Measurements from ENCODE around the gene GPER1.
"Not testable (repeated sequence)": the region's sequence is repeated elsewhere in the genome, so short reads cannot be mapped to it uniquely, and the experiment has no call there.

Gene GPER1

DNA sequence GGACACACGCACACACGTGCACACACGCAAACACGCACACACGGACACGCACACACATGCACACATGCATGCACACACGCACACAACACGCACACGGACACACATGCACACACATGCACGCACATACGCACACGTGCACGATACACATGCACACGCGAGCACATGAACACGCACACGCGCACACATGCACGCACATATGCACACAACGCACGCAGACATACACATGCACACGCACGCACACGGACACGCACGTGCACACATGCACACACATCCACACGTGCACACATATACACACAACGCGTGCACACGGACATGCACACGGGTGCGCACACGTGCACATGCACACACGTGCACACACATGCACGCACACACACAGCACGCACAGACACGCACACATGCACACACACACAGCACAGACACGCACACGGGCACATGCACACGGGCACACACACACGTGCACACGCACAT is 17.3 kb upstream of the GPER1 start:
- no peak for DNase-seq (ENCODE audit: low read depth)

DNA sequence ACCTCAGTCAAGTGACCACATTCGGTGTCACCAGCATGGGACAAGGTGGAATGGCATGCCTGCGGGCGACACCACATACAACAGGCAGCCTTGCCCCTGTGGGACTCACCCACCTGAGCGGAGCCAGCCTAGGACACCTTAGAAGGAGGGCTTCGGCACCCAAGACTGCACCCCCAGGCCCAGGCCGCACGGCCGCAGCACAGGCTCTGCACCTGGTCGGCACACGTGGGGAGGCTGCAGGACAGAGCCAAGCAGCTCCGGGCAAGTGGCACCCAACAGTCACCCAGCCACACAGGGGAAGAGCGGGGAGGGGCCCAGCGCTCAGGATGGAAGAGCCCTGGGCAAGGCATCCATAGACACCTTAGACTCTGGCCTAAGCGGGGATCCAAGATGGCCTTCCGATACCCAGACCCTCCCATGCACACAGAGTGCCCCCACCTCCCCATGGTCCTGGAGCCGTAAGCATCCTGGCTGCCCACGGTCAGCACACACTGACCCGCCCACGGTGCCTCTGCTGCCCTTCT is 16.1 kb upstream of the GPER1 start:
- no peak for DNase-seq (ENCODE audit: low read depth)

DNA sequence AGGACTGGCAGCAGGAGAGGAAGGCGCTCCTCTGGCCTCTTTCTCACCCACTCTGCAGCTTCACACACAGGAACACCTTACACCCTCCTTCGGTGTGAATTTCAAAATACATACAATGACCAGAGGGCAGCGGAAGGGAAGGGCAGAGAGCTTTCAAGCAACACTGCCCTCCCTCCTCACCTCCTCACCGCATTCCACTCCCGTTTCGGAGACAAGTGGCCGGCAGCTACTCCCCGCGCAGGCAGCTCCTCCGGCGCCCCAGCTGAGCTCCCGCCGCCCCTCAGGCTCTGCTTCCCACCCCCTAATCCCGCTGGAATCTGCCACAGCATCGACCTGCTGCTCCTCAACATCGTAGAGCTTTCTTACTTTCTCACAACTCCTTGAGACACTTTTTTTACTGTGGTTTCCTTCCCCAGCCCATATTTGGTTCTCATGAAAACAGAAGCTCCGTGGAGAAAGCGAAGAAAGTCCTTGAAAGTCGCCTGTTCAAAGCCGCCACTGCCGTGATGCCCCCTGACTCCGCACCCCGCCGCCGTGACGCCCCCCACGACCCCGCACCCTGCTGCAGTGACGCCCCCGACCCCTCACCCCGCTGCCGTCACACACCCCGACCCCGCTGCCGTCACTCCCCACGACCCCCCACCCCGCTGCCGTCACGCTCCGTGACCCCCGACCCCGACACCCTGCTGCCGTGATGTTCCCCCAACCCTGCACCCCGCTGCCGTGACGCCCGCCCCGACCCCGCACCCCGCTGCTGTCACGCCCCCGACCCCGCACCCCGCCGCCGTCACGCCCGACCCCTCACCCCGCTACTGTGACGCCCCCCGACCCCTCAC is 14.6 kb upstream of the GPER1 start:
- DNase-seq (ENCODE audit: low read depth) = no peak

- not testable (repeated sequence) for DNase-seq (ENCODE audit: low read depth)
Observed at GRCh38 chr7:1074018-1074417, 13.9 kb upstream of the GPER1 start.

DNA sequence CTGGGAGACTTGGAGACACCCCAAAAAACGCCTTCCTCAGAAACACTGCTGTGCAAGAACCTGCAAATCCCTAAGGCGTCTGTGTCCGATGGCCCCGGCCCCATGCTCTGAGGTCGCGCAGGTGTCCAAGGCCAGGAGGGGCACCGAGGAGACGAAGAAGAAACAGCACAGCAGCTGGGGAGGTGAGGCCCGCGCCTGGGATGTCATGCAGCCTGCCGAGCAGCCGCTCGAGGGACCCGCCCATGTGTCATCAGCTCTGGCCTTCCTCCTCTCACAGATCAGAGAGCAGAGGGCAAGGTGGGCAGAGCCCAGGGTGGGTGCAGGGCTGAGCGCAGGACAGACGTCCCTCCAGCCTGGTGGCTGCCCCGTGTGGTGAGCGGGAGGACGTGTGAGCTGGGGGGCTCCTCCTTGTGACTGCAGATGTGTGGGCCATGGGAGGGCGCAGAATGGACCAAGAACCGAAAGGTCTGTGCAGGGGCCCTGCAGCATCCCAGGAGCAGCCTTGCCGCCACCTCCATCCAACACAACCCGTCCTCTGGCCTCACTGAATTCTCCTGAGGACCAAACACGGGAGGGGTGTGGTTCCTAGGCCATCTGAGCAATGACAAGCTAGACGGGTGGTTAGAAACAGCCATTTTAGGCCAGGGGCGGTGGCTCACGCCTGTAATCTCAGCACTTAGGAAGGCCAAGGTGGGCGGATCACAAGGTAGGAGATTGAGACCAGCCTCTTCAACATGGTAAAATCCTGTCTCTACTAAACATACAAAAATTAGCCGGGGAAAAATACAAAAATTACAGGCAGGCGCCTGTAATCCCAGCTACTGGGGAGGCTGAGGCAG is 13.1 kb upstream of the GPER1 start:
- no peak for DNase-seq (ENCODE audit: low read depth)

GRCh38 chr7:1076184-1077072 is 11.5 kb upstream of the GPER1 start:
- DNase-seq (ENCODE audit: low read depth) = no peak

DNA sequence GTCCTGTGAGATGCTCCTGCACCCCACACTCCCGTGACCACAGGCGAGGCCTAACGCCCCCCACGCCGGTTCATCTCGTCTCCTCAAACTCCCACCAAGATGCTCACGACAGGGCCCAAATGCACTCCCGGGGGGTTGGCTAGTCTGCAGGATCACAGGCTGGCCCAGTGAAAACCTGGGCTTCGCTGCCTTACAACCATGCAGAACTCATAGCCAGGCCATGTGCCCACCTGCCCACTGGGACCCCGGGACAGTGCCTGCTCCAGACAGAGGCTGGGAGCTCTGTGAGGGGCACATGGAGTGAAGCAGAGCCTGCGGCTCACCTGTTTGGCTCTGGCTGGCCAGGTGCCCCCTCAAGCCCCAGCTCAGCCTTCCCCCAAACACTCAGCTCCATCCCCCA is 9.4 kb upstream of the GPER1 start:
- DNase-seq (ENCODE audit: low read depth) = no peak

DNA sequence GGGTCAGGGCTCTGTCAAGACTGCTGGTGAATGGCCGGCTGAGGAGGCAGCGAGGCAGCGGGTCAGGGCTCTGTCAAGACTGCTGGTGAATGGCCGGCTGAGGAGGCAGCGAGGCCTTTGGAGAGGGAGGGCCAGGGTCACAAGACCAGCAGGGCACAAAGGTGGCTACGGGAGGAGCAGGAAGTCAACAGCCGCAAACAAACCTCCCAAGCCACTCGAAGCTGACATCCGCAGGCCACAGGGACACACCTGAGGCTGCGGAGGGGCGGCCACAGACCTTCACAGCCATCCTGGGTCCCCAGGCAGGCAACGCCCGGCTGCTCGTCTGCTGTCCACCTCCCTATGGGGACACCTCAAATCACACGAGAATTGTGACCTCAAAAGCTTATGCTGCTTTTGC is 8.9 kb upstream of the GPER1 start:
- DNase-seq (ENCODE audit: low read depth) = no peak

DNA sequence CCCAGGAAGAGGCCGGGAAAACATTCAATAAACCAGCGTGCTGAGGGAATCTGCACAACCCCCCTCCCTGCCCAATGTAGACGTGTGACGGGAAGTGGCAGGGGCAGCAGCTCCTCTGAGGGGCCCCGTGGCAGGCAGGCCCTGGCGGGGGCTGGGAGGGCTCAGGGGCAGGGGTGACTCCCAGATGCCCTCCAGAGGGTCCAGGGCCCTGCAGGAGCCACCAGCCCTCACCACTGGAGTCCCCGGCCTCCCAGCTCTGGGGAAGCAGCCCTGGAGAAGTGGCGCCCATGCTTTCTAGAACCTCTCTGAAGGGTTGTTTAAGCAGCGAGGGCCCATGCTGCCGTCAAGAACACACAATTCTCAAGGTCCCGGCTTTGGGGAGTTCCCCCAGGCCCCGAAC is 8.4 kb upstream of the GPER1 start:
- DNase-seq (ENCODE audit: low read depth) = no peak

- DNase-seq (ENCODE audit: low read depth) = no peak
Observed at GRCh38 chr7:1080252-1080920, 7.5 kb upstream of the GPER1 start.

- no peak for DNase-seq (ENCODE audit: low read depth)
Observed at GRCh38 chr7:1080921-1081255, 7.0 kb upstream of the GPER1 start.

DNA sequence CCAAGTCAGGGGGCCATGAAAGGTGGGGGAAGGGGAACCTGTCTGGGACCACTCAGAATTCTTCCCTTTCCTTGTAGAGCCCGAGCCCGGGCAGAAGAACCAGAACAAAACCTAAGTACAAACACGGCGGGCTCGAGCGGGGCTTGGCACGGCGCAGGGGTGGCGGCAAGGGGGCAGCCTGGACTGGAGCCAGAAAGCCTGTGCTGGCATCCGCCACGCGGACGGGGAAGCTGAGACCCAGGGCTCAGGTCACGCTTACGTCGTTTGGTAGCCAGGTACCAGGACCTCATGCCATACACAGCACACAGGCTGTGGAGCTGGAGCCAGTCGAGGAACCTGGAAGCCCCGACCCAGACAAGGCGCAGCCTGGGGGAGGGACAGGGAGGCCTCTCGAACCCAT is 6.6 kb upstream of the GPER1 start:
- no peak for DNase-seq (ENCODE audit: low read depth)

DNA sequence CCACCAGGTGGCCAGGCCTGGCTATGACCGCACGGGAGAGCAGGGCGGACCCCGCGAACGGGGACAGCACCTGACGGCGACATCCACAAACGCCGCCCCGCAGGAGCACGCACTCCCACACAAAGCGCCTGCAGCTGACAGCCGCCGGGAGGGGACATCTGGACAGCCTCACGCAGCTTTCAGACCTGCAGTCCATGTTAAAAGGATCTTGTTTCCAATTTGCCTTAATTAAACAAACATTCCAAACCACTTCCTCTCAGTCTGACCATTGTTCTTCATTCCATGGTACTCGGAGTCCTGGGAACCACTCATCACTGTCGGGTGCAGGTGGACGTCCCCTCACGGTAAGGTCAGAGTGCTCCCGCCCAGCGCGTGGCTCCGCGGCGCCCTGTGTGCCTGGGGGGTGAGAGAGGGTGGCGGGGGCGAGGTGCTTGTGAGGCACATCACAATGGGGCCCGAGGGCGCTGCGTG is 5.9 kb upstream of the GPER1 start:
- no peak for DNase-seq (ENCODE audit: low read depth)

DNA sequence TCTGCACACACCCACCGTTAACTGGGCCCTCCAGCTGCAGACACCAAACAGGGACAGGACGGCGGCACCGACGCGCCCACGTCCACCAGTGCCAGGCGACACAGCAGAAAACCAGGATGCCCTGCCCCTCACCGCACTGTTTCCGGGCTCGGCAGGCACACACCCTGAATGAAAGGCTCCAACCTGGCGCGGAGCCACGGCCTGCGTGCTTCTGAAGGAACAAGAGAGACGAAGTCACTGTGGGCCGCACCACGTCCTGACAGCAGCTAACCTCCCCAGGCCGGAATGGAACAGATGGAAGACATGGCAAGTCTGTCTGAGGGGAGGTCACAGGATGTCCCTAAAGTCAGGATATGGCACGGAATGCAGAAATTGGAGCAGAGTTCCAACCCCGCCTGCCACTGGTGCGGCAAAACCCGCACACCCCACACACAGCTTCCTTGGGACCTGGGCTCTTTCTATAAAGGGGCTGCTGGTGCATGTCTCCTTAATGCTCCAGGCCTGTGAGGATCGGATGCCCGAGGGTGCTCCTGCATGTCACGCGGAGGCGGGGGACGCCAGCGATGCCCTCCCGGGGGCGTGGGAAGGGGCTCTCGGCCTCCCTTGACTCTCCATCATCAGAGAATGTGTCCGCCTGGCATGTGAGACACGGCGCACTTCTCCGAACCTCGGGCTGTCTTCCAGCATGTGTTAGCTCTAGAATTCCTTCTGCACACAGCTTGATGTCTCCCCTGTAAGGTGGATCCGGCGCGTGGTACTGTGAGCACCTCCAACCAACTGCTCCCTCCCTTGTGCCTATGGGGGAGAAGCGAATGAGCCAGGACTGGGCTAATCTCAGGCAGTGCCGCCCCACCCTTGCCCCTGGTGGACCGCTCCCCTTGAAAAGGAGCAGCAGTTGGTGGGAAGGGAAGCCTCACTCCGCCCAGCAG is 3.9 kb upstream of the GPER1 start:
- no peak for DNase-seq (ENCODE audit: low read depth)

DNA sequence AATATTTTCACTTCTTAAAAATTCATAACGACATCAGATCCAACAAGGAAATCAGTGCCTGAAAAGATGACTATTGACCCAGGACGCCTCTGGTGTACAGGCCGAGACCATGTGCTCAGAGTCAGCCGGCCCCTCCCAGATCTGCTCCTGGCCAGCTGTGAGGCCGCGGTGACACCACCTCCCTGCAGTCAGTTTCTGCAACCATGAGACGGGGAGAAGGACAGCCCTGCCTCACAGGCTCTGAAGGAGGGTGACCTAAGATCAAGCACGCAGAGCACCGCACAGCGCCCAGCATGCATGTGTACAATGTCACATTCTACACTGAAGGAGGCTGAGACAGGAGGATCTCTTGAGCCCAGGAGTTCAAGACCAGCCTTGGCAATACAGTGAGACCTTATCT is 2.6 kb upstream of the GPER1 start:
- no peak for DNase-seq (ENCODE audit: low read depth)

DNA sequence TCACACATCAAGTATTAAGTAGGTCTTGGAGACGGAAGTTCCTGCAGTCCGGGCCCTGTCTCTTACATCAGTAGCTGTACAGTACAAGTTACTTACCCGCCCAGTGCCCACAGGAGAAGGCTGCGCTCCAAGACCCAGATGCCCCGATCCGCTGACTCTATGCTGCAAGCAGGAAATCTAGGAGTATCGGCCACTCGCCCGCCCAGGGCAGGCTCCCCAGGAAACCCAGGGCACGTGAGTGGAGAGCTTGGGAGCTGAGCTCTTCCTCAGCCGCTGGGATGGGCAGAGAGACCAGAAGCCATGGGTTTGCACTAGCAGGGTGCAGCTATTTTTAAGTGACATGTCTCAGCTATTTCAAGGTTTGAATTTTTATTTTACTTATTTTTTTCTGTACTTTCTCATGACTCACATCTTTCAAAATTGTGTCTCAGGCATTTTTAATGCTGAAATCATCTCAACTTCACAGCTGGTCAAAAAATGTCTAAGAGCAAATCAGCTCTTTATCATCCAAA is 1.9 kb upstream of the GPER1 start:
- no peak for DNase-seq (ENCODE audit: low read depth)

DNA sequence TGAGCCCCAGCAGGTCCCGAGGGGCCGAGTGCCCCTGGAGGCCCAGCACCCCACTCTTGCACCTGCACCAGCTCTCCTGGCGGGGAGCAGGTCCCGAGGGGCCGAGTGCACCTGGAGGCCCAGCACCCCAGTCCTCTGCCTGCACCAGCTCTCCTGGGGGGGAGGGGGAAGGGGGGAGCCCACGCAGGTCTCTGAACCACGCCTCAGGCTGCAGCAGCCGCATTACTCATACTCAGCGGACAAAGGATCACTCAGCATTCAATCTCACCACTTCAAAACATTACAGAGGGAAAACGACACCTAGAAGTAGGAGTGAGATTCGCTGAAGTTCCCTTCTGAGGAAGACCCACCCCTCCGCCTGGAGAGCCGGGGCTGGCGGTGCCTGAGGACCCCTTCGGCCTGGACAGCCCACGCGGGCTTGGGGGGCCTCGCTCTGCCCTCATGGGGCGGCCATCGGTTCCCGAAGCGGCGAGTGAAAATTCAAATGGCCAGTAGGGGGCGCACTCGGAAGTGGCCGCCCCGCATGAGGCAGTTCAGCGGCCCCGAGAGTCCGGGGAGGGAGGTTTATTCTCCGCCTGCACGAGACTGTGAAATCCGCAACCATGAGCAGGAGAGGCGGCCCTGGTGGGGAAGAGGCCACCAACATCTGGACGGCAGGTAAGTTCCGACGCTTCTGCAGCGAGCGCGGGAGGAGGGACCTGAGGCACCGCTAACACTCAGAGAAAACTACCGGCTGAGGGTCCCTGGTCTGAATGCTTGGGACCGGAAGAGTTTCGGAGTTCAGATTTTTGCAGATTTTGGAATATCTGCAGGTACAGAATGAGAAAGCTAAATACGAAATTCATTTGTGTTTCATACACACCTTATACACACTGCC is 1.1 kb upstream of the GPER1 start:
- peak; percentile 62 for DNase-seq (ENCODE audit: low read depth)

GRCh38 chr7:1087465-1087814 is 473 bp upstream of the GPER1 start:
- DNase-seq (ENCODE audit: low read depth) = no peak

- no peak for DNase-seq (ENCODE audit: low read depth)
Observed at GRCh38 chr7:1090236-1090635, 2.3 kb downstream of the GPER1 start.
